HG03457 (cell line): ENCODE measurements around the gene FTSJ1.
A peak's percentile ranks its signal among the peaks of the same experiment; 100 is the strongest.
"Not testable (repeated sequence)": the region's sequence is repeated elsewhere in the genome, so short reads cannot be mapped to it uniquely, and the experiment has no call there.

Experiments
- ATAC-seq: cut with Tn5 transposase; IDR thresholded peaks from one replicate; pipeline ENCODE4 v1.9.1; 2021; ENCODE audit warnings: moderate number of reproducible peaks; ENCODE audit not compliant: unreplicated experiment

Gene FTSJ1

GRCh38 chrX:48521353-48522243 is 45.6 kb downstream of the FTSJ1 start, which contains the start of gene EBP:
TSS of gene EBP (plus strand) at chrX:48521808. CDS start at chrX:48523772, 1,964 bp downstream.
- ATAC-seq: peak; percentile 79

GRCh38 chrX:48522291-48522690 is 46.3 kb downstream of the FTSJ1 start:
- ATAC-seq: no peak

GRCh38 chrX:48523682-48524081 is 47.7 kb downstream of the FTSJ1 start:
- no peak for ATAC-seq

- ATAC-seq: not testable (repeated sequence)
These were observed 49.9 kb downstream of the FTSJ1 start for GRCh38 chrX:48525853-48526252.

GRCh38 chrX:48530736-48531135 is 54.7 kb downstream of the FTSJ1 start:
- no peak for ATAC-seq

GRCh38 chrX:48531358-48531959 is 55.5 kb downstream of the FTSJ1 start:
- ATAC-seq: no peak

- no peak for ATAC-seq
These were observed 56.2 kb downstream of the FTSJ1 start for GRCh38 chrX:48532161-48532560.

GRCh38 chrX:48533165-48533564 is 57.2 kb downstream of the FTSJ1 start:
- no peak for ATAC-seq
